Measurements from ENCODE around the gene RSPH4A.

DNA sequence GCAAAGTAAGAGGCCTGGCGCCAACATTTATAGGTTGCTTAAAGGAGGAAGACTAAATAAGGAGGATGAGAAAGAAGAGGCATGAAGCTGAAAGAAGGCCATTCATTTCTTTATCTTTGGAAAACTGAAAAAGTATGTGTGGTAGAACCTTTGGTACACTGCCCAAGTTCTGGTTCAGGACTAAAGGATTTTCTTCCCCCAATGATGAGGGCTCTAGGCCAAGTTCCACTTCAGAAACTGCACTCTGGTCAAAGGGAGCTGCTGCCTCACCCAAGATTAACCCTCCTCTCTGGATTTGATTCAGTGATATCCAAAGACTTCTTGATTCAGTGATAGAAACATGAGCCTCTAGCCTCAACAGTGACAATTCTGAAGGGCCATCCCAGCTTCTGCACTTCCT is 59.7 kb downstream of the RSPH4A start:
- TF ChIP-seq, protein P1, sequence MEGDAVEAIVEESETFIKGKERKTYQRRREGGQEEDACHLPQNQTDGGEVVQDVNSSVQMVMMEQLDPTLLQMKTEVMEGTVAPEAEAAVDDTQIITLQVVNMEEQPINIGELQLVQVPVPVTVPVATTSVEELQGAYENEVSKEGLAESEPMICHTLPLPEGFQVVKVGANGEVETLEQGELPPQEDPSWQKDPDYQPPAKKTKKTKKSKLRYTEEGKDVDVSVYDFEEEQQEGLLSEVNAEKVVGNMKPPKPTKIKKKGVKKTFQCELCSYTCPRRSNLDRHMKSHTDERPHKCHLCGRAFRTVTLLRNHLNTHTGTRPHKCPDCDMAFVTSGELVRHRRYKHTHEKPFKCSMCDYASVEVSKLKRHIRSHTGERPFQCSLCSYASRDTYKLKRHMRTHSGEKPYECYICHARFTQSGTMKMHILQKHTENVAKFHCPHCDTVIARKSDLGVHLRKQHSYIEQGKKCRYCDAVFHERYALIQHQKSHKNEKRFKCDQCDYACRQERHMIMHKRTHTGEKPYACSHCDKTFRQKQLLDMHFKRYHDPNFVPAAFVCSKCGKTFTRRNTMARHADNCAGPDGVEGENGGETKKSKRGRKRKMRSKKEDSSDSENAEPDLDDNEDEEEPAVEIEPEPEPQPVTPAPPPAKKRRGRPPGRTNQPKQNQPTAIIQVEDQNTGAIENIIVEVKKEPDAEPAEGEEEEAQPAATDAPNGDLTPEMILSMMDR (IDR thresholded peaks at IDR 0.05), result no peak
- TF ChIP-seq POLR2A (IDR thresholded peaks at IDR 0.05), result no peak
